PC-3 (cell line): ENCODE results near the gene CCS. TPM values are rescaled to one million over a fixed set of nuclear protein-coding genes. Genes with fewer than 3 reads are reported as not detected.

Source experiments
- ATAC-seq: fragments of 200-7000 bp; cut with Tn5 transposase; 2 replicates; pipeline ENCODE4 v1.9.1; 2020; ENCODE audit warnings: mild to moderate bottlenecking, moderate library complexity
- BruUV-seq: library from RNA; stranded (reverse); fragments of 400-500 nt; replicated peaks from 2 replicates; lab custom pipeline; 2021; lab: Mats Ljungman, UMichigan
- CTCF ChIA-PET: fragments of 300-600 bp; sonication (Branson Sonifier 250); formaldehyde crosslinking; loops from one replicate; lab custom pipeline; 2022; ENCODE audit warnings: antibody characterized with exemption; lab: Charles Lee
- POLR2A ChIA-PET: fragments of 300-600 bp; sonication (Branson Sonifier 250); formaldehyde crosslinking; loops from one replicate; lab custom pipeline; 2022; ENCODE audit warnings: antibody characterized with exemption; ENCODE audit not compliant: unreplicated experiment; lab: Charles Lee
- DNase-seq: peaks from one replicate; pipeline ENCODE4 v3.0.0-alpha.2; 2015
- H2AFZ ChIP-seq: fragments of 300-600 bp; sonication (generic); 2 replicates; pipeline ENCODE4 v1.6.0; 2016; ENCODE audit warnings: antibody characterized with exemption, low read length
- H3F3A ChIP-seq: fragments of 300-600 bp; sonication (generic); one replicate; pipeline ENCODE4 v1.6.0; 2017; ENCODE audit warnings: antibody characterized with exemption, low read length, control low read depth, mild to moderate bottlenecking; ENCODE audit not compliant: unreplicated experiment
- H3K27ac ChIP-seq: fragments of 300-600 bp; sonication (generic); 2 replicates; pipeline ENCODE4 v1.5.1; 2016; ENCODE audit warnings: mild to moderate bottlenecking, low read length
- H3K27me3 ChIP-seq: fragments of 300-600 bp; sonication (generic); 2 replicates; pipeline ENCODE4 v1.6.1; 2016; ENCODE audit warnings: low read length, mixed read lengths
- H3K36me3 ChIP-seq: fragments of 300-600 bp; sonication (generic); 2 replicates; pipeline ENCODE4 v1.6.1; 2016; ENCODE audit warnings: low read depth, mixed run types, low read length, mixed read lengths
- H3K4me1 ChIP-seq: fragments of 300-600 bp; sonication (generic); 2 replicates; pipeline ENCODE4 v1.5.1; 2016; ENCODE audit warnings: low read length; ENCODE audit not compliant: insufficient read depth
- H3K4me2 ChIP-seq: fragments of 300-600 bp; sonication (generic); 2 replicates; pipeline ENCODE4 v1.6.0; 2016; ENCODE audit warnings: low read length
- H3K4me3 ChIP-seq: fragments of 300-600 bp; sonication (generic); 2 replicates; pipeline ENCODE4 v1.5.1; 2016; ENCODE audit warnings: mild to moderate bottlenecking, low read length, mixed read lengths
- H3K79me2 ChIP-seq: fragments of 300-600 bp; sonication (generic); 2 replicates; pipeline ENCODE4 v1.6.1; 2017; ENCODE audit warnings: low read length, mixed read lengths
- H3K9ac ChIP-seq: fragments of 300-600 bp; sonication (generic); 2 replicates; pipeline ENCODE4 v1.6.0; 2016; ENCODE audit warnings: mild to moderate bottlenecking, low read length
- H3K9me2 ChIP-seq: fragments of 300-600 bp; sonication (generic); replicated peaks from 2 replicates; pipeline ENCODE4 v1.6.1; 2016; ENCODE audit warnings: mixed run types, low read length, mixed read lengths
- H3K9me3 ChIP-seq: fragments of 300-600 bp; sonication (generic); 2 replicates; pipeline ENCODE4 v1.6.1; 2016; ENCODE audit warnings: low read length, mixed read lengths
- H4K20me1 ChIP-seq: fragments of 300-600 bp; sonication (generic); 2 replicates; pipeline ENCODE4 v1.6.1; 2016; ENCODE audit warnings: low read length, mixed read lengths
- CTCF ChIP-seq: fragments of 300-600 bp; sonication (generic); conservative IDR thresholded peaks from 2 replicates; pipeline ENCODE4 v1.5.1; 2017; ENCODE audit warnings: antibody characterized with exemption, low read depth, mild to moderate bottlenecking, low read length
- EZH2 ChIP-seq: fragments of 300-600 bp; sonication (generic); IDR thresholded peaks from one replicate; pipeline ENCODE4 v1.6.1; 2017; ENCODE audit warnings: antibody characterized with exemption, mild to moderate bottlenecking, low read length; ENCODE audit not compliant: unreplicated experiment
- EZH2phosphoT487 ChIP-seq: fragments of 300-600 bp; sonication (generic); IDR thresholded peaks from 2 replicates; pipeline ENCODE4 v1.6.1; 2018; ENCODE audit warnings: mild to moderate bottlenecking, antibody characterized with exemption, low read length, borderline replicate concordance
- intact Hi-C: fragments of 100-400 bp; cut with micrococcal nuclease; formaldehyde crosslinking; loops from 2 replicates; pipeline ENCODE4 v1.9.0; 2023
- total RNA-seq: library from RNA; depleted of rRNA; stranded (reverse); fragments of >200 nt; gene quantifications from 2 replicates; pipeline ENCODE4 v1.2.3, GENCODE V29; 2014

Gene CCS
- total RNA-seq, 1 experiment from 2014 or later = 43.8 TPM

- no peaks in the 10 kb centered on the region for H3K9me2 ChIP-seq
- peaks cover 8% of the 10 kb centered on the region for H3K4me1 ChIP-seq
- H2AFZ ChIP-seq = no peak overlapping the region
- ChIA-PET POLR2A (interaction anchor here (0.5 kb wide), 1 partner anchor 129 kb away, joined by 4 read pairs; the partner anchor contains the start of gene RBM4B), CTCF (no interaction called here)
- H3K27me3 ChIP-seq = no peaks in the 10 kb centered on the region
- no peaks in the 10 kb centered on the region for H4K20me1 ChIP-seq
- H3K4me2 ChIP-seq = no peak overlapping the region
- H3K4me3 ChIP-seq = no peak overlapping the region
- DNase-seq (no peak), ATAC-seq (no peak)
- no peak overlapping the region for H3K9ac ChIP-seq
- TF ChIP-seq EZH2phosphoT487 (no peak), CTCF (no peak), EZH2 (no peak)
- no peaks in the 10 kb centered on the region for H3K36me3 ChIP-seq
- H3K9me3 ChIP-seq = no peaks in the 10 kb centered on the region
- H3F3A ChIP-seq = no peaks in the 10 kb centered on the region
- H3K27ac ChIP-seq = no peak overlapping the region
- 0 out of 2 replicates have a peak, but pooled peaks cover 4% of the 10 kb centered on the region for H3K79me2 ChIP-seq
- BruUV-seq = no TSS peak
- intact Hi-C loops = no loop called here
Measured at GRCh38 chr11:66548774-66549630, 44.0 kb upstream of the CCS start.

- POLR2A ChIA-PET = no interaction called here
- intact Hi-C loops = no loop called here
- Histone ChIP-seq H3K4me1 (peaks cover 8% of the 10 kb centered on the region), H3K9me2 (no peaks in the 10 kb centered on the region), H3K4me2 (no peak overlapping the region), H3K9me3 (no peaks in the 10 kb centered on the region), H3F3A (no peaks in the 10 kb centered on the region), H3K27me3 (no peaks in the 10 kb centered on the region), H3K36me3 (no peaks in the 10 kb centered on the region), H3K79me2 (0 out of 2 replicates have a peak, but pooled peaks cover 4% of the 10 kb centered on the region), H3K4me3 (no peak overlapping the region), H4K20me1 (no peaks in the 10 kb centered on the region), H2AFZ (no peak overlapping the region), H3K27ac (no peak overlapping the region), H3K9ac (no peak overlapping the region)
- DNase-seq (no peak), ATAC-seq (no peak)
- BruUV-seq = no TSS peak
- no peak for TF ChIP-seq EZH2
- TF ChIP-seq CTCF = no peak
- TF ChIP-seq EZH2phosphoT487 = no peak
- CTCF ChIA-PET = no interaction called here
Measured at GRCh38 chr11:66549696-66550095, 43.3 kb upstream of the CCS start.

GRCh38 chr11:66550887-66551286 lies 42.1 kb upstream of the CCS start:
- Histone ChIP-seq H3K9me3 (no peaks in the 10 kb centered on the region), H3K79me2 (no peaks in the 10 kb centered on the region), H3K27me3 (no peaks in the 10 kb centered on the region), H3K9ac (no peak overlapping the region), H4K20me1 (no peaks in the 10 kb centered on the region), H3F3A (no peaks in the 10 kb centered on the region), H3K27ac (no peak overlapping the region), H3K9me2 (no peaks in the 10 kb centered on the region), H3K36me3 (no peaks in the 10 kb centered on the region), H3K4me1 (no peaks in the 10 kb centered on the region), H3K4me2 (no peak overlapping the region), H2AFZ (no peak overlapping the region), H3K4me3 (no peak overlapping the region)
- ChIA-PET CTCF (no interaction called here), POLR2A (no interaction called here)
- TF ChIP-seq EZH2 (no peak), EZH2phosphoT487 (no peak), CTCF (no peak)
- ATAC-seq (no peak), DNase-seq (no peak)
- BruUV-seq = no TSS peak
- intact Hi-C loops = no loop called here
